ENCODE data around the gene EOMES.

GRCh38 chr3:27677565-27677964 lies 44.6 kb downstream of the EOMES start:
- peak; percentile 74 to 83 (median 77) for TF ChIP-seq POLR2AphosphoS5 (IDR thresholded peaks at IDR 0.05)
- TF ChIP-seq CTCF (IDR thresholded peaks at IDR 0.05) = no peak

All from breast epithelium (tissue), 3 donors.